ENCODE data around the gene SCRT2.

The SCRT2 gene

GRCh38 chr20:634148-634925, 41.3 kb downstream of the SCRT2 start:
- DNase-seq (ENCODE audit: low read depth in 3 of 3), result no peak

DNA sequence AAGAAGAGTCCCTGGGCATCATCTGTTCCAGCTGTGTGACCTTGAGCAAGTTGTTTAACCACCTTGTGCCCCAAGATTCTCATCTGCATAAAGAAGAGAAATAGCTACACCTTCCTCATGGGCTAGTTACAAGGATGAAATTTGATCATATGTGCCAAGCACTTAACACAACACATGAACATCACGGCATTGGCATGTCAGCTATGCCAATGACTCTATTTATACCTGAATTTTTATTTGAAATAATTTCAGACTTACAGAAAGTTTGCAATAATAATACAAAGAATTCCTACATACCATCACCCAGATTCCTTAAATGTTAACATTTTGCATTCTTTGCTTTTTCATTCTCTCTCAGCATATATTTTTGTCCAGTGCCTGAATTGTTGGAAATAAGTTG, 44.5 kb downstream of the SCRT2 start:
- no peak for DNase-seq (ENCODE audit: low read depth in 3 of 3)

DNA sequence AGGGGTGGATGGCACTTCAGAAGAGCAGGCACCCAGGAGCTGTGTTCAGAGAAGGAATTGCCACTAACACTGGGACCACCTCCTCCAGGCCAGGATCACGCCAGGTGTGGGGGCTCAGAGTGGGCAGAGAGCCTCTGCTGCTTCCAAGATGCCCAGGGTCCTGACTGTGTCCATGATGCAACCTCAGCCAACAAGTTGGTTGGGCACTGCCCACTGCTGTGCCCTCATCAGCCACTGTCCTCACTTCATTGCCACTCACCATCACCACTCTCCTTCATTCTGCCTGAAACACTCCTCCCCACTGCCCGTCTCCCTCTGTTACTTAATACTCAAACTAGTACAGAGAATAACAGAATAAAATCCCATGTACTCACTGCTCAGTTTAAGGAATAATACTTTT, 49.0 kb downstream of the SCRT2 start:
- no peak for DNase-seq (ENCODE audit: low read depth in 3 of 3)

DNA sequence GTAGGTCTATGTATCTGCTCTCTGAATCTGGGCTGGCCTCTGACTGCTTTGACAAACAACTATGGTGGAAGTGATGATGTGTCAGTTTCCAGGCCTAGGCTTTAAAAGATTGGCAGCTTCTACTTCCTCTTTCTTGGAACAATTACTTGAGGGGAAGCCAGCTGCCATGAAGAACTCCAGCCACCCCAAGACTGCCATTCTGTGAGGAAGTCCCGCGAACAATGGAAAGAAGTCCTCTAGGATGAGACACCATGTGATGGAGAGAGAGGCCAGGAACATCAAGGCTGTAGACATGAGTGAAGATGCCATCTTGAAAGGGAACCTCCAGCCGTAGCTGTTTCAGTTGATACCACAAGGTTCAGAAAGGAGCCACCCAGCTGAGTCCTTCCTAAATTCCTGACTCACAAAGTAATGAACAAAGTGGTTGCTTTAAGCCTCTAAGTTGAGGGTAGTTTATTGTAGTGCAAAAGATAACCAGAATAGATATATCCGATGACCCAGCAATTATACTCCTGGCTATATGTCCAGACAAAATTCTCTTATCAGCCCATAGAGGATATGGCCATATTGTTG, 50.2 kb downstream of the SCRT2 start:
- no peak for DNase-seq (ENCODE audit: low read depth in 3 of 3)

GRCh38 chr20:623704-624103, 51.9 kb downstream of the SCRT2 start:
- no peak for DNase-seq (ENCODE audit: low read depth in 3 of 3)

- DNase-seq (ENCODE audit: low read depth in 3 of 3), result no peak
These were observed 52.6 kb downstream of the SCRT2 start for GRCh38 chr20:623021-623420.

DNA sequence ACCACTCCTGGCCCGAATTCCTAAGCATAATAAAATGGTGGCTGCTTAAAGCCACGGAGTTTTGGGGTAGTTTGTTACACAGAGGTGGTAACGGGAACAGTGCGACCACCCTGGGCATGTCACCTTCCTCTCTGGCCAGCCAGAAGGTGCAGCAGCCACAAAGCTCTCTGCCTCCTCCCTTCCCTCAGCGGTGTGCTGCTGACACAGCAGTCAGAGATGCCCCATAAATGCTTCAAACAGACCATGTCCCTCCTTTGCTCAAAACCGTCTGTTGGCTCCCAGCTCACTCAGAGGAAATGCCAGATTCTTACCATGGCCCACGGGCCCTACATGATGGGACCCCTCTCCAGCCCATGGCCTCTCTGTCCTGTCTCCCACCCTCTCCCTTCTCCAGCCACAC, 53.4 kb downstream of the SCRT2 start:
- DNase-seq (ENCODE audit: low read depth in 3 of 3), result no peak

- DNase-seq (ENCODE audit: low read depth in 3 of 3), result no peak
These were observed 54.4 kb downstream of the SCRT2 start for GRCh38 chr20:621125-621756.

- DNase-seq (ENCODE audit: low read depth in 3 of 3), result no peak
These were observed 55.4 kb downstream of the SCRT2 start for GRCh38 chr20:620246-620645.

DNA sequence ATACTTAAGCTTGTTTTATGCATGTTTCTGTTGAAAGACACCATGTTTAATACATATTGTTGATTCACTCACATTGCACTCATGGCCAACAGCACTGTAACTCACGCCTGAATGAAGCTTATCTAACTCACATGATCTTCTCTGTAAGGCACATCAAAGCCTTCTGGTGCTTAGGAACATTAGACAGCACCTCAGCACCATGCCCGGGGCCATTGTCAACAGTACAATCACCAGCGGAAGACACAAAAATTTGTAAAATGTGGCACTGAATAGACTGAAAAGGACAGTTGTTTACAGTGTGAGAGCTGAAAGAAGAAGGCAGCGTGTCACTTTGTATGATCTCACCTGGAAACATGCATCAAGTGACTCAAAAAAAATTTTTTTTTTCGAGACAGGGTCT, 56.6 kb downstream of the SCRT2 start:
- no peak for DNase-seq (ENCODE audit: low read depth in 3 of 3)

- DNase-seq (ENCODE audit: low read depth in 3 of 3), result no peak
These were observed 57.5 kb downstream of the SCRT2 start for GRCh38 chr20:617934-618690.

DNA sequence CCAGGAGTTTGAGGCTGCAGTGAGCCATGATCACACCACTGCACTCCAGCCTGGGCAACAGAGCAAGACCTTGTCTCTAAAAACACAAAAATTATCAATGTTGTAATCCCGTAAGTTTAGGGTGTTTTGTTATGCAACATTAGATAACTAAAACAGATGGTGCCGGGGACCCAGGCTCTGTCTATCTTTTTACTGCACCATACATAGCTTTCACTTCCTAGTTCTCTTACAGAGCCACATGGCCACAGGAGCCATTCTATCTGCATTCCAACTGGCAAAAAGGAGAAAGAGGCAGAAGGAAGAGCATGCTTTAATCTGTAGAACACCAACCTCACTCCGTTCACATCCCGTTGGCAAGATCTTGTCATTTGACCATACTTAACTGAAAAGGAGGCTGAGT, 60.1 kb downstream of the SCRT2 start:
- DNase-seq (ENCODE audit: low read depth in 3 of 3), result no peak

DNA sequence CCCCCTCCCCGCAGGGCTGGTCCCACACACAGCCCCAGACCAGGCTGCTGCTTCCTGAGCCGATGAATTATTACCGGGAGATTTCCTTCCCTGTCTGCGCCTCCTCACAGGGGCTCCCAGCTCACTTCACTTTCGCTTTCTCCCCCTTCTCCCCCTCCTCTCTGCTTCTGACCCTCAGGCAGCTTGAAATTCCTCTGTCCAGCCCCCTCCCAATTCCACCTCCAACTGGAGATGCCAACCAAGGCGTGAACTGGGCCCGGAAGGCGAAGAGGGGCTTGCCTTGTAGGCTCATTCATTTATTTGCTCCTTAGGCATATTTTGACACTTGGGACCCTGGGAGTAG, 63.8 kb downstream of the SCRT2 start:
- DNase-seq (ENCODE audit: low read depth in 3 of 3), result no peak

Data from stimulated activated CD4-positive, alpha-beta T cell treated with anti-CD3 and anti-CD28 coated beads, TNF-alpha, amount 100 ng/mL, for 4 hours (primary cell).